IMR-90 (cell line): ENCODE measurements around the gene MGAT4C.

Experiments
- CTCF ChIP-seq: conservative IDR thresholded peaks from 2 replicates; pipeline ENCODE4 v1.5.1; 2012; ENCODE audit warnings: mild to moderate bottlenecking, low read depth, low read length, improper control_type of control experiment
- FOS ChIP-seq: fragments of 150-350 bp; IDR thresholded peaks from 2 replicates; pipeline ENCODE4 v1.6.1; 2016; ENCODE audit warnings: low read depth, low read length
- MAFK ChIP-seq: IDR thresholded peaks from 2 replicates; pipeline ENCODE4 v1.6.1; 2012; ENCODE audit warnings: low read depth, low read length, improper control_type of control experiment
- MXI1 ChIP-seq: IDR thresholded peaks from 2 replicates; pipeline ENCODE4 v1.6.1; 2012; ENCODE audit warnings: low read depth, mild to moderate bottlenecking, low read length, moderate library complexity, borderline replicate concordance
- POLR2A ChIP-seq: IDR thresholded peaks from 2 replicates; pipeline ENCODE4 v1.6.1; 2012; ENCODE audit warnings: mild to moderate bottlenecking, low read depth, low read length
- RFX5 ChIP-seq: IDR thresholded peaks from 2 replicates; pipeline ENCODE4 v1.8.0; 2012; ENCODE audit warnings: low read depth, mild to moderate bottlenecking, low read length, moderate library complexity
- SMC3 ChIP-seq: fragments of 150-350 bp; IDR thresholded peaks from 2 replicates; pipeline ENCODE4 v1.6.1; 2016; ENCODE audit warnings: low read depth, mild to moderate bottlenecking, antibody characterized with exemption, low read length, moderate library complexity
- USF2 ChIP-seq: fragments of 150-350 bp; IDR thresholded peaks from 2 replicates; pipeline ENCODE4 v1.6.1; 2017; ENCODE audit warnings: mild to moderate bottlenecking, antibody characterized with exemption, low read length, low read depth
- TF ChIP-seq, protein P1 (sequence below): fragments of 150-350 bp; IDR thresholded peaks from 2 replicates; pipeline ENCODE4 v1.6.1; 2016; ENCODE audit warnings: low read depth, mild to moderate bottlenecking, low read length, moderate library complexity, borderline replicate concordance

DNA sequence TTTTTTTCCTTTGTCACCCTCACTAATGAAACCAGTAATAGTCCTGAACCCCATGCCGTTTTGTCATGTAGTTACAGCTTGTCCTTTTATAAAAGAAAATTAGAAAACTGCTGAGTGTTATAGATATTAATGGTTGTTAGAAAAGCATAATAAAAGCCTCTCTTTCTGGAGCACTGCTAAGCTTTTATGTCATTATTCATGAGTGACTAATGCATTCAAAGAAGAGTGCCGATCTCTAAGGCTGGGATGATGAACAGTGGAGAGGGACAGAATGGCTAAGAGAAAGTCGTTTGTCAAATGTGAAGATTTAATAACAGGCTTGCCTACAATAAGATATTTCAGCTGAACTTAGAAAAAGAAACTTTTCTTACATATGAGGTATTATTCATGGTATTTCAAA lies 121.6 kb downstream of the MGAT4C start:
- TF ChIP-seq CTCF (no peak), RFX5 (no peak), POLR2A (no peak), FOS (no peak), USF2 (no peak), MAFK (no peak), SMC3 (no peak), MXI1 (no peak)
- TF ChIP-seq, protein P1, sequence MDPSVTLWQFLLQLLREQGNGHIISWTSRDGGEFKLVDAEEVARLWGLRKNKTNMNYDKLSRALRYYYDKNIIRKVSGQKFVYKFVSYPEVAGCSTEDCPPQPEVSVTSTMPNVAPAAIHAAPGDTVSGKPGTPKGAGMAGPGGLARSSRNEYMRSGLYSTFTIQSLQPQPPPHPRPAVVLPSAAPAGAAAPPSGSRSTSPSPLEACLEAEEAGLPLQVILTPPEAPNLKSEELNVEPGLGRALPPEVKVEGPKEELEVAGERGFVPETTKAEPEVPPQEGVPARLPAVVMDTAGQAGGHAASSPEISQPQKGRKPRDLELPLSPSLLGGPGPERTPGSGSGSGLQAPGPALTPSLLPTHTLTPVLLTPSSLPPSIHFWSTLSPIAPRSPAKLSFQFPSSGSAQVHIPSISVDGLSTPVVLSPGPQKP: no peak
